MM.1S (cell line): ENCODE measurements around the gene ASIC1.

Experiments used
- EZH2 ChIP-seq: fragments of 300-600 bp; sonication (generic); optimal IDR thresholded peaks from 2 replicates; pipeline ENCODE3; 2017; ENCODE audit warnings: low read depth, mild to moderate bottlenecking, antibody characterized with exemption, low read length, mixed read lengths
- TF ChIP-seq, protein P1 (sequence below): fragments of 300-600 bp; sonication (generic); IDR thresholded peaks from 2 replicates; pipeline ENCODE4 v1.5.1; 2016; ENCODE audit warnings: antibody characterized with exemption, low read length, mixed read lengths

DNA sequence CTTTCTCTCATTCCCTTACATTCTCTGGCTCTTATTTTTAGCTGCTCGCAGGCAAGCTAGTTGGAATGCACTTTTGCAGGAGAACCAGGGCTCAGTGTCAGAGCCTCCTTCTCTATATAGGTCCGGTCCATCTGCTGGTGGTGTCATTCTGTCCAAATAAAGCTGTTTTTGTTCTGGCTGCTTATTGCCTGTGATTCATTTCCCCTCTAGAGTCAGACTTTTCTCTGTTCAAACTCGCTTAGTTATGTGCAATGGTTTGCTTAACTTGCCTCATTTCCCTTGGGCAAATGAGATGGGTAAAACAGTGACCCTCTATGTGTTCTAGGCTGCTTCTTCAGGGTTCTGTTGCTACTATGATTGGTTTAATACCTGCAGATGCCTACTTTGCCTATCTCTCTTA, 30.6 kb downstream of the ASIC1 start:
- TF ChIP-seq, protein P1, sequence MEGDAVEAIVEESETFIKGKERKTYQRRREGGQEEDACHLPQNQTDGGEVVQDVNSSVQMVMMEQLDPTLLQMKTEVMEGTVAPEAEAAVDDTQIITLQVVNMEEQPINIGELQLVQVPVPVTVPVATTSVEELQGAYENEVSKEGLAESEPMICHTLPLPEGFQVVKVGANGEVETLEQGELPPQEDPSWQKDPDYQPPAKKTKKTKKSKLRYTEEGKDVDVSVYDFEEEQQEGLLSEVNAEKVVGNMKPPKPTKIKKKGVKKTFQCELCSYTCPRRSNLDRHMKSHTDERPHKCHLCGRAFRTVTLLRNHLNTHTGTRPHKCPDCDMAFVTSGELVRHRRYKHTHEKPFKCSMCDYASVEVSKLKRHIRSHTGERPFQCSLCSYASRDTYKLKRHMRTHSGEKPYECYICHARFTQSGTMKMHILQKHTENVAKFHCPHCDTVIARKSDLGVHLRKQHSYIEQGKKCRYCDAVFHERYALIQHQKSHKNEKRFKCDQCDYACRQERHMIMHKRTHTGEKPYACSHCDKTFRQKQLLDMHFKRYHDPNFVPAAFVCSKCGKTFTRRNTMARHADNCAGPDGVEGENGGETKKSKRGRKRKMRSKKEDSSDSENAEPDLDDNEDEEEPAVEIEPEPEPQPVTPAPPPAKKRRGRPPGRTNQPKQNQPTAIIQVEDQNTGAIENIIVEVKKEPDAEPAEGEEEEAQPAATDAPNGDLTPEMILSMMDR = no peak
- TF ChIP-seq EZH2 = no peak
